ENCODE measurements around the gene LYRM4. TPM values are rescaled to one million over a fixed set of nuclear protein-coding genes. Genes with fewer than 3 reads are reported as not detected.

Gene LYRM4
- total and polyA plus RNA-seq, 12 donors: 18.3 to 33.0 (median 24.5) TPM

GRCh38 chr6:5300206-5300764 lies 39.5 kb upstream of the LYRM4 start:
- Histone ChIP-seq H3K4me3 (no peak overlapping the region), H3K4me1 (peaks cover 0 to 19% (median 5%) of the 10 kb centered on the region in 9 donors), H3K36me3 (no peaks in the 10 kb centered on the region), H3K9me3 (no peaks in the 10 kb centered on the region), H3K27ac (no peak overlapping the region), H3K27me3 (no peaks in the 10 kb centered on the region)
- intact Hi-C loops (cut with DNase I): loop anchor here in 6 of 10 donors (5.0 to 10.0 kb wide), 5 partner anchors 83 to 928 kb away; no protein-coding TSS in a partner anchor
- 68 to 71% methylated on average over 1 of the region's 1 CpG for WGBS, 2 donors
- no peak for DNase-seq
- no peak for ATAC-seq
- TF ChIP-seq, protein P1, sequence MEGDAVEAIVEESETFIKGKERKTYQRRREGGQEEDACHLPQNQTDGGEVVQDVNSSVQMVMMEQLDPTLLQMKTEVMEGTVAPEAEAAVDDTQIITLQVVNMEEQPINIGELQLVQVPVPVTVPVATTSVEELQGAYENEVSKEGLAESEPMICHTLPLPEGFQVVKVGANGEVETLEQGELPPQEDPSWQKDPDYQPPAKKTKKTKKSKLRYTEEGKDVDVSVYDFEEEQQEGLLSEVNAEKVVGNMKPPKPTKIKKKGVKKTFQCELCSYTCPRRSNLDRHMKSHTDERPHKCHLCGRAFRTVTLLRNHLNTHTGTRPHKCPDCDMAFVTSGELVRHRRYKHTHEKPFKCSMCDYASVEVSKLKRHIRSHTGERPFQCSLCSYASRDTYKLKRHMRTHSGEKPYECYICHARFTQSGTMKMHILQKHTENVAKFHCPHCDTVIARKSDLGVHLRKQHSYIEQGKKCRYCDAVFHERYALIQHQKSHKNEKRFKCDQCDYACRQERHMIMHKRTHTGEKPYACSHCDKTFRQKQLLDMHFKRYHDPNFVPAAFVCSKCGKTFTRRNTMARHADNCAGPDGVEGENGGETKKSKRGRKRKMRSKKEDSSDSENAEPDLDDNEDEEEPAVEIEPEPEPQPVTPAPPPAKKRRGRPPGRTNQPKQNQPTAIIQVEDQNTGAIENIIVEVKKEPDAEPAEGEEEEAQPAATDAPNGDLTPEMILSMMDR (IDR thresholded peaks at IDR 0.05): no peak

- H3K36me3 ChIP-seq: no peaks in the 10 kb centered on the region
- ATAC-seq: peak in 1 of 8 donors; percentile 36
- no peaks in the 10 kb centered on the region for H3K9me3 ChIP-seq
- H3K27ac ChIP-seq: no peak overlapping the region
- no peaks in the 10 kb centered on the region for H3K27me3 ChIP-seq
- peaks cover 0 to 27% (median 10%) of the 10 kb centered on the region in 9 donors for H3K4me1 ChIP-seq
- H3K4me3 ChIP-seq: no peak overlapping the region
- 77 to 82% methylated on average over 7 of the region's 7 CpGs for WGBS, 2 donors
- intact Hi-C loops (cut with DNase I): no loop called here
- TF ChIP-seq, protein P1 (IDR thresholded peaks at IDR 0.05): no peak
- no peak for DNase-seq
Measured at GRCh38 chr6:5295623-5296022, 34.9 kb upstream of the LYRM4 start.

DNA sequence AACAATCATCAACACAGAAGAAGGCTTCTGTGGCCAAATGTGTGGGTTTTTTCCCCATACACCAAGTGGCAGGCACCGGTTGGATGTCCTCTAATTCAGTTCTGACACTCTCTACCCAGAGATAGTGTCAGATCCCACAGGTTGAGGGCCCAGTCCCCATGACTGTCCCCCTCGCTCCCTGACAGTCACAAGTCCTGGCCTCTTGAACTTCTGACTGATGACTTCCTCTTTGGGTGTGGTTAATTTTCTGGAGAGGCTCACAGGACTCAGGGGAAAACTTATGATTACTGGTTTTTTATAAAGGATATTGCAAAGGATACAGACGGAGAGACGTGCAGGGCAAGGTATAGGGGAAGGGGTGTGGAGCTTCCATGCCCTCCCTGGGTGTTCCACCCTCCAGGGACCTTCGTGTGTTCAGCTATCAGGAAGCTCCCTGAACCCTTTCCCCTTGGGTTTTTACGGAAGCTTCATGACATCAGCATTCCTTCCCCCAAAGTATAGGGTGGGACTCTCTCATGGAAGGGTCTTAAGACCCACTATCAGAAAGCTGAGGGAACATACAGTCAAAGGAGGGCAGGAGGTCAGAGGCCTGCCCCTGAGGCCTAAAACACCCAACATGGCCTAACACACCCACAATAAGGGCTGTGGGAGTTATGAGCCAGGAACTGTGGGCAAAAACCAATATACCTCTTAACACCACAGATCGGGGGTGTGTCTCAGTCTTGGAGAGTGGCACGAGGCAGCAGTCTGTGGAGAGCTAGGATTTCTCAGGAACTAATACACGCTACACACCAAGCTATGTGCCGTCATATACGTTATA lies 33.9 kb upstream of the LYRM4 start:
- TF ChIP-seq, protein P1 (IDR thresholded peaks at IDR 0.05): no peak
- no peaks in the 10 kb centered on the region for H3K36me3 ChIP-seq
- H3K27me3 ChIP-seq: no peaks in the 10 kb centered on the region
- DNase-seq: no peak
- intact Hi-C loops (cut with DNase I): no loop called here
- H3K4me1 ChIP-seq: peaks cover 0 to 27% (median 10%) of the 10 kb centered on the region in 9 donors
- H3K4me3 ChIP-seq: no peak overlapping the region
- no peaks in the 10 kb centered on the region for H3K9me3 ChIP-seq
- peak in 7 of 8 donors; percentile 18 to 65 (median 47) for ATAC-seq
- 71 to 75% methylated on average over 11 of the region's 11 CpGs for whole genome bisulfite sequencing, 2 donors
- H3K27ac ChIP-seq: peak overlapping the region in 2 of 10 donors; percentile 7 to 23

GRCh38 chr6:5293692-5294091 lies 32.9 kb upstream of the LYRM4 start:
- Histone ChIP-seq H3K27ac (no peak overlapping the region), H3K4me1 (peaks cover 0 to 27% (median 10%) of the 10 kb centered on the region in 9 donors), H3K4me3 (no peak overlapping the region), H3K27me3 (no peaks in the 10 kb centered on the region), H3K9me3 (no peaks in the 10 kb centered on the region), H3K36me3 (no peaks in the 10 kb centered on the region)
- DNase-seq: no peak
- intact Hi-C loops (cut with DNase I): no loop called here
- ATAC-seq: no peak
- TF ChIP-seq, protein P1 (IDR thresholded peaks at IDR 0.05): no peak
- WGBS, 2 donors: 89 to 95% methylated on average over 2 of the region's 2 CpGs

Data from heart right ventricle (tissue), 16 donors.